Testis (tissue), 2 donors: ENCODE data around the gene ZNF665.

Experiments
- CTCF ChIP-seq, 3 experiments: fragments of 450-650 bp in 2 of 3; fragments of 200-600 bp in 1 of 3; sonication (generic) in 1 of 3; IDR thresholded peaks; one replicate each; pipeline ENCODE4 v1.5.1; 2016 to 2019; ENCODE audit warnings: antibody characterized with exemption in 3 of 3, mild to moderate bottlenecking in 2 of 3, moderate library complexity in 1 of 3
- POLR2A ChIP-seq: fragments of 450-650 bp; IDR thresholded peaks from one replicate; pipeline ENCODE4 v1.6.1; 2017; ENCODE audit warnings: antibody characterized with exemption, mild to moderate bottlenecking, moderate library complexity

- TF ChIP-seq CTCF (IDR thresholded peaks at IDR 0.05) (no peak), POLR2A (no peak)
These were observed 56.7 kb downstream of the ZNF665 start for GRCh38 chr19:53136432-53136831.
